GM23248 (cell line): ENCODE results near the gene TACSTD2. TPM values are rescaled to one million over a fixed set of nuclear protein-coding genes. Genes with fewer than 3 reads are reported as not detected.

Source experiments
- DNase-seq: peaks from one replicate; pipeline ENCODE4 v3.0.0-alpha.2; 2015
- H2AFZ ChIP-seq: fragments of 200-600 bp; sonication (generic); 2 replicates; pipeline ENCODE4 v1.6.1; 2016; ENCODE audit warnings: antibody characterized with exemption
- H3F3A ChIP-seq: fragments of 200-600 bp; sonication (generic); 2 replicates; pipeline ENCODE4 v1.6.1; 2016; ENCODE audit warnings: mild to moderate bottlenecking, antibody characterized with exemption, mixed run types; ENCODE audit not compliant: insufficient read depth
- H3K27ac ChIP-seq: fragments of 200-600 bp; sonication (generic); 2 replicates; pipeline ENCODE4 v1.5.1; 2016; ENCODE audit warnings: mild to moderate bottlenecking
- H3K27me3 ChIP-seq: fragments of 200-600 bp; sonication (generic); replicated peaks from 2 replicates; pipeline ENCODE4 v1.6.1; 2016; ENCODE audit warnings: mild to moderate bottlenecking; ENCODE audit not compliant: insufficient read depth
- H3K36me3 ChIP-seq: fragments of 200-600 bp; sonication (generic); 2 replicates; pipeline ENCODE4 v1.6.1; 2016; ENCODE audit warnings: low read depth, mild to moderate bottlenecking
- H3K4me1 ChIP-seq: fragments of 200-600 bp; sonication (generic); 2 replicates; pipeline ENCODE4 v1.6.1; 2016; ENCODE audit warnings: mild to moderate bottlenecking; ENCODE audit not compliant: insufficient read depth
- H3K4me2 ChIP-seq: fragments of 200-600 bp; sonication (generic); one replicate; pipeline ENCODE4 v1.6.1; 2016; ENCODE audit warnings: mild to moderate bottlenecking; ENCODE audit not compliant: unreplicated experiment
- H3K4me3 ChIP-seq: fragments of 200-600 bp; sonication (generic); 2 replicates; pipeline ENCODE4 v1.5.1; 2016; ENCODE audit warnings: mild to moderate bottlenecking
- H3K79me2 ChIP-seq: fragments of 200-600 bp; sonication (generic); 2 replicates; pipeline ENCODE4 v1.6.1; 2016; ENCODE audit warnings: mild to moderate bottlenecking; ENCODE audit not compliant: insufficient read depth
- H3K9ac ChIP-seq: fragments of 200-600 bp; sonication (generic); 2 replicates; pipeline ENCODE4 v1.6.1; 2016; ENCODE audit warnings: mild to moderate bottlenecking
- H3K9me2 ChIP-seq: fragments of 200-600 bp; sonication (generic); 2 replicates; pipeline ENCODE4 v1.6.1; 2016; ENCODE audit warnings: mixed run types, mild to moderate bottlenecking, moderate library complexity; ENCODE audit not compliant: insufficient read depth
- H3K9me3 ChIP-seq: fragments of 200-600 bp; sonication (generic); one replicate; pipeline ENCODE4 v1.6.1; 2017; ENCODE audit warnings: low read depth
- H4K20me1 ChIP-seq: fragments of 200-600 bp; sonication (generic); 2 replicates; pipeline ENCODE4 v1.6.0; 2016; ENCODE audit not compliant: insufficient read depth
- EZH2 ChIP-seq: fragments of 200-600 bp; sonication (generic); IDR thresholded peaks from 2 replicates; pipeline ENCODE4 v1.6.1; 2018; ENCODE audit warnings: antibody characterized with exemption, mild to moderate bottlenecking; ENCODE audit not compliant: insufficient read depth, poor library complexity, severe bottlenecking
- EZH2phosphoT487 ChIP-seq: fragments of 200-600 bp; sonication (generic); IDR thresholded peaks from 2 replicates; pipeline ENCODE4 v1.6.1; 2018; ENCODE audit warnings: antibody characterized with exemption, moderate library complexity, mild to moderate bottlenecking, low read depth; ENCODE audit not compliant: insufficient read depth
- WGBS, 2 experiments: methylation state at CpG; one replicate each; pipeline ENCODE4 v1.1.6; 2015 to 2017; ENCODE audit warnings: low lambda C conversion rate in 2 of 2, low coverage in 1 of 2; ENCODE audit errors: missing lambda C conversion rate in 2 of 2; 5-methylcytosine and 5-hydroxymethylcytosine counted together
- in situ Hi-C: fragments of 300-500 bp; cut with MboI; formaldehyde crosslinking; loops from 2 replicates; pipeline ENCODE4 v1.15.0; 2020
- polyA plus RNA-seq: library from polyadenylated mRNA; unstranded; fragments of >200 nt; fragmentation: Nextera tagmentation; extraction: Ambion mirVana; gene quantifications from 2 replicates; pipeline ENCODE4 v1.2.1, GENCODE V29; 2016
- total RNA-seq: library from RNA; depleted of rRNA; stranded (reverse); fragments of >200 nt; shearing (Covaris generic); gene quantifications from 2 replicates; pipeline ENCODE4 v1.2.3, GENCODE V29; 2014

Gene TACSTD2
- total and polyA plus RNA-seq, 2 experiments from 2014 or later, result 1.5 to 1.8 TPM

DNA sequence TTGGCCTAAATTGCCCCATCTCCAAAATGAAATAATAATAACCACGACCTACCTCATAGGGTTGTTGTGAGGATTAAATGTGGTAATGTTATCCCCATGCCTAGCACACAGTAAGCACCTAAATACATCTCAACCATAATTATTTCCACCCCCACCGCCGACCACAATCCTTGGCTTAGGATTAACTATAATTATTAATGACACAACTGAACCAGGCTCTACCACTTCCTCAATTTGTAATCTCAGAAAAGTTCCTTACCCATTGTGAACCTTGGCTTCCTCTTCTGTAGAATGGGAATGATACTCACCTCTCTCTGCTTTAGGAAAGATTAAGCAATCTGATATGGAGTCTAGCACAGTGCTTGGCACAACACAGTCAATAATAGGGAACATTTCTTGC is 44.3 kb upstream of the TACSTD2 start:
- H3K4me2 ChIP-seq, result no peak overlapping the region
- H3K36me3 ChIP-seq, result no peaks in the 10 kb centered on the region
- H2AFZ ChIP-seq, result no peak overlapping the region
- H3F3A ChIP-seq, result peaks cover 14% of the 10 kb centered on the region; the same call in 1 of the 2 replicates
- 93 to 96% methylated on average over 3 of the region's 3 CpGs for WGBS, 2 experiments
- peaks cover 15% of the 10 kb centered on the region for H3K4me1 ChIP-seq
- TF ChIP-seq EZH2 (no peak), EZH2phosphoT487 (no peak)
- H3K79me2 ChIP-seq, result no peaks in the 10 kb centered on the region
- no peak overlapping the region for H3K27ac ChIP-seq
- H3K9me2 ChIP-seq, result no peaks in the 10 kb centered on the region
- in situ Hi-C loops, result no loop called here
- no peaks in the 10 kb centered on the region for H3K9me3 ChIP-seq
- no peak for DNase-seq
- H4K20me1 ChIP-seq, result no peaks in the 10 kb centered on the region
- no peak overlapping the region for H3K4me3 ChIP-seq
- no peak overlapping the region for H3K9ac ChIP-seq
- no peaks in the 10 kb centered on the region for H3K27me3 ChIP-seq

GRCh38 chr1:58620926-58621325 is 43.9 kb upstream of the TACSTD2 start:
- Histone ChIP-seq H3K4me1 (peaks cover 15% of the 10 kb centered on the region), H3K79me2 (no peaks in the 10 kb centered on the region), H3K9ac (no peak overlapping the region), H3K4me3 (no peak overlapping the region), H3K36me3 (no peaks in the 10 kb centered on the region), H4K20me1 (no peaks in the 10 kb centered on the region), H3K9me2 (no peaks in the 10 kb centered on the region), H3K27me3 (no peaks in the 10 kb centered on the region), H3K27ac (no peak overlapping the region), H3K4me2 (no peak overlapping the region), H3F3A (peaks cover 14% of the 10 kb centered on the region; the same call in 1 of the 2 replicates), H2AFZ (no peak overlapping the region), H3K9me3 (no peaks in the 10 kb centered on the region)
- 92 to 93% methylated on average over 5 of the region's 5 CpGs for WGBS, 2 experiments
- no peak for DNase-seq
- no peak for TF ChIP-seq EZH2
- no peak for TF ChIP-seq EZH2phosphoT487
- in situ Hi-C loops, result no loop called here

GRCh38 chr1:58620259-58620658 is 43.2 kb upstream of the TACSTD2 start:
- H3K9me3 ChIP-seq, result no peaks in the 10 kb centered on the region
- in situ Hi-C loops, result no loop called here

DNA sequence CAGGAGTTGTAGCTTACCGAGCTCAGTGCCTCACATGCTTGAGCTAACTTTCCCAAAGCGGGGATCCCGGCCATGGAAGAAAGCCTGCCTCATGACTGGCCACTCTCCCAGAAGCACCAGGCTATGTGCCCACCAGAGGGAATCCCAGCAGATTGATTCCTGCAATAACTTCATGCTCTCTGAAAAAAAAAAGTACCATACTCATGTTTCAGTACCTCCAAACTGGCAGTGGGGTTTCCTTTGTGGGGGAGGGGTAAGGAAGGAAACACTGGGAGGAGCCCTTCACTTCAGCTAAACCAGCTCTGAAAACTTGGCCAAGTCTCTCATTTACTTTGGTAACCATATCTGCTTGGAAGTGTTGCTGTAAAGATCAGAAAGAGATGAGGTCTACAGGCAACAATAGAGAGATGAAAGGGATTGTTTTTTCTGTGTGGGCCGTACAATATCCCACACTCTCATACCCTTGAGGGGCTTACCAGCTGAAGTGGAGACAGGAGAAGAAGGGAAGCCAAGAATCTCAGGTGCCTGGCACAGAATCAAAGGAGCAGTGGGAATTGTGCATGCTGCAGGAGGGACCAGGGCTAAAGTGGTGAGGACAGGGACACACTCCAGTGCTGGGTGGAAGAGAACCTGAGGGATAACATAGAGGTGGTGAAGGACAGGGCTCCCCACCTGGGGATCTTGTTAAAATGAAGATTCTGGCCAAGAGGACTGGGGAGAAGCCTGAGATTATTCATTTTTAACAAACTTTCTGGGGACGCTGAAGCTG is 42.4 kb upstream of the TACSTD2 start:
- Histone ChIP-seq H4K20me1 (no peaks in the 10 kb centered on the region), H3K9ac (no peak overlapping the region), H3K27ac (no peak overlapping the region), H3K27me3 (no peaks in the 10 kb centered on the region), H3K9me2 (no peaks in the 10 kb centered on the region), H3K4me2 (no peak overlapping the region), H2AFZ (no peak overlapping the region), H3K4me1 (peaks cover 15% of the 10 kb centered on the region), H3K79me2 (no peaks in the 10 kb centered on the region), H3K36me3 (no peaks in the 10 kb centered on the region), H3F3A (peaks cover 14% of the 10 kb centered on the region; the same call in 1 of the 2 replicates), H3K4me3 (no peak overlapping the region), H3K9me3 (no peaks in the 10 kb centered on the region)
- in situ Hi-C loops, result no loop called here
- 79 to 80% methylated on average over 5 of the region's 5 CpGs for WGBS, 2 experiments
- no peak for TF ChIP-seq EZH2
- no peak for TF ChIP-seq EZH2phosphoT487
- no peak for DNase-seq

More at GRCh38 chr1:58620259-58620658, 43.2 kb upstream of the TACSTD2 start:
- Histone ChIP-seq H4K20me1 (no peaks in the 10 kb centered on the region), H2AFZ (no peak overlapping the region), H3K4me3 (no peak overlapping the region), H3K4me1 (peaks cover 15% of the 10 kb centered on the region), H3F3A (peaks cover 14% of the 10 kb centered on the region; the same call in 1 of the 2 replicates), H3K36me3 (no peaks in the 10 kb centered on the region), H3K4me2 (no peak overlapping the region), H3K79me2 (no peaks in the 10 kb centered on the region), H3K27ac (no peak overlapping the region), H3K27me3 (no peaks in the 10 kb centered on the region), H3K9ac (no peak overlapping the region), H3K9me2 (no peaks in the 10 kb centered on the region)
- no peak for TF ChIP-seq EZH2phosphoT487
- no peak for TF ChIP-seq EZH2
- DNase-seq, result no peak
- WGBS, 2 experiments, result 89 to 93% methylated on average over 7 of the region's 7 CpGs
